ENCODE data around the gene CD9.
A peak's percentile ranks its signal among the peaks of the same experiment; 100 is the strongest.

CD9 gene

GRCh38 chr12:6273205-6273540, 73.0 kb downstream of the CD9 start:
- DNase-seq (ENCODE audit: low spot score), result no peak
- in situ Hi-C loops (cut with MboI; ENCODE audit: low sequenced_read_pairs, unreplicated experiment), result no loop called here
- TF ChIP-seq CTCF (IDR thresholded peaks at IDR 0.05; ENCODE audit: borderline replicate concordance, control extremely low read depth, extremely low read depth, insufficient read depth, missing control alignments), result no peak

GRCh38 chr12:6273541-6274230, 73.5 kb downstream of the CD9 start:
- in situ Hi-C loops (cut with MboI; ENCODE audit: low sequenced_read_pairs, unreplicated experiment), result no loop called here
- no peak for TF ChIP-seq CTCF (IDR thresholded peaks at IDR 0.05; ENCODE audit: borderline replicate concordance, control extremely low read depth, extremely low read depth, insufficient read depth, missing control alignments)
- DNase-seq (ENCODE audit: low spot score), result peak; percentile 31

GRCh38 chr12:6274231-6275221, 74.3 kb downstream of the CD9 start:
- in situ Hi-C loops (cut with MboI; ENCODE audit: low sequenced_read_pairs, unreplicated experiment), result no loop called here
- peak; percentile 26 for DNase-seq (ENCODE audit: low spot score)
- no peak for TF ChIP-seq CTCF (IDR thresholded peaks at IDR 0.05; ENCODE audit: borderline replicate concordance, control extremely low read depth, extremely low read depth, insufficient read depth, missing control alignments)

GRCh38 chr12:6275928-6276887, 76.0 kb downstream of the CD9 start:
- in situ Hi-C loops (cut with MboI; ENCODE audit: low sequenced_read_pairs, unreplicated experiment), result no loop called here
- no peak for TF ChIP-seq CTCF (IDR thresholded peaks at IDR 0.05; ENCODE audit: borderline replicate concordance, control extremely low read depth, extremely low read depth, insufficient read depth, missing control alignments)
- DNase-seq (ENCODE audit: low spot score), result peak; percentile 4

GRCh38 chr12:6276956-6277620, 76.9 kb downstream of the CD9 start:
- DNase-seq (ENCODE audit: low spot score), result peak; percentile 7
- no peak for TF ChIP-seq CTCF (IDR thresholded peaks at IDR 0.05; ENCODE audit: borderline replicate concordance, control extremely low read depth, extremely low read depth, insufficient read depth, missing control alignments)
- in situ Hi-C loops (cut with MboI; ENCODE audit: low sequenced_read_pairs, unreplicated experiment), result no loop called here
